H9 (cell line): Measurements from ENCODE around the gene SPTBN4. TPM values are rescaled to one million over a fixed set of nuclear protein-coding genes. Genes with fewer than 3 reads are reported as not detected.
A peak's percentile ranks its signal among the peaks of the same experiment; 100 is the strongest.
"Not testable (repeated sequence)": the region's sequence is repeated elsewhere in the genome, so short reads cannot be mapped to it uniquely, and the experiment has no call there.

Experiments
- DNase-seq: peaks from one replicate; pipeline ENCODE4 v3.0.0-alpha.2; 2017
- H2AFZ ChIP-seq: one replicate; pipeline ENCODE4 v1.6.1; 2013; ENCODE audit warnings: mild to moderate bottlenecking, low read length, control low read depth, moderate library complexity
- H2AK5ac ChIP-seq: 2 replicates; pipeline ENCODE4 v1.6.1; 2013; ENCODE audit warnings: low read length, control low read depth, mixed read lengths; ENCODE audit not compliant: insufficient read length
- H2BK120ac ChIP-seq: one replicate; pipeline ENCODE4 v1.6.1; 2013; ENCODE audit warnings: low read depth, mild to moderate bottlenecking, low read length, control low read depth, inconsistent platforms; ENCODE audit not compliant: poor library complexity, severe bottlenecking
- H2BK12ac ChIP-seq: 2 replicates; pipeline ENCODE4 v1.6.1; 2013; ENCODE audit warnings: low read length, control low read depth, mixed read lengths, low read depth; ENCODE audit not compliant: insufficient read length
- H2BK15ac ChIP-seq: 2 replicates; pipeline ENCODE4 v1.6.1; 2013; ENCODE audit warnings: low read depth, low read length, control low read depth
- H2BK20ac ChIP-seq: one replicate; pipeline ENCODE4 v1.6.1; 2013; ENCODE audit warnings: low read depth, mild to moderate bottlenecking, low read length, control low read depth, inconsistent platforms; ENCODE audit not compliant: poor library complexity, severe bottlenecking
- H2BK5ac ChIP-seq: 2 replicates; pipeline ENCODE4 v1.6.1; 2013; ENCODE audit warnings: low read length, control low read depth, mixed read lengths; ENCODE audit not compliant: insufficient read length
- H3K14ac ChIP-seq: 2 replicates; pipeline ENCODE4 v1.6.1; 2013; ENCODE audit warnings: low read length, control low read depth; ENCODE audit not compliant: insufficient read depth
- H3K18ac ChIP-seq: 2 replicates; pipeline ENCODE4 v1.6.1; 2013; ENCODE audit warnings: low read depth, mild to moderate bottlenecking, mixed read lengths, low read length, control low read depth; ENCODE audit not compliant: insufficient read length
- H3K23ac ChIP-seq: 2 replicates; pipeline ENCODE4 v1.6.1; 2013; ENCODE audit warnings: low read length, control low read depth, mixed read lengths, low read depth; ENCODE audit not compliant: insufficient read length
- H3K23me2 ChIP-seq: 2 replicates; pipeline ENCODE4 v1.6.1; 2013; ENCODE audit warnings: low read depth, mild to moderate bottlenecking, mixed read lengths, low read length, control low read depth; ENCODE audit not compliant: insufficient read length, poor library complexity, severe bottlenecking
- H3K27ac ChIP-seq: 2 replicates; pipeline ENCODE4 v1.5.1; 2013; ENCODE audit warnings: low read length, control low read depth, mixed read lengths, low read depth; ENCODE audit not compliant: insufficient read length
- H3K27me3 ChIP-seq: 2 replicates; pipeline ENCODE4 v1.6.1; 2013; ENCODE audit warnings: low read length, control low read depth, inconsistent platforms; ENCODE audit not compliant: insufficient read depth
- H3K4ac ChIP-seq: 2 replicates; pipeline ENCODE4 v1.6.1; 2013; ENCODE audit warnings: low read depth, mild to moderate bottlenecking, control low read depth, inconsistent platforms, low read length, moderate library complexity
- H3K4me1 ChIP-seq: 2 replicates; pipeline ENCODE4 v1.6.1; 2013; ENCODE audit warnings: low read length, control low read depth, inconsistent platforms; ENCODE audit not compliant: insufficient read depth
- H3K4me2 ChIP-seq: 2 replicates; pipeline ENCODE4 v1.6.1; 2013; ENCODE audit warnings: low read length, control low read depth, mixed read lengths; ENCODE audit not compliant: insufficient read length, insufficient read depth
- H3K56ac ChIP-seq: 2 replicates; pipeline ENCODE4 v1.6.1; 2013; ENCODE audit warnings: low read depth, mild to moderate bottlenecking, mixed read lengths, low read length, control low read depth; ENCODE audit not compliant: insufficient read length
- H3K79me1 ChIP-seq: 2 replicates; pipeline ENCODE4 v1.6.1; 2013; ENCODE audit warnings: low read depth, mild to moderate bottlenecking, moderate library complexity, low read length, control low read depth, inconsistent platforms; ENCODE audit not compliant: insufficient read depth, poor library complexity, severe bottlenecking
- H3K79me2 ChIP-seq: 2 replicates; pipeline ENCODE4 v1.6.1; 2013; ENCODE audit warnings: low read length, control low read depth, inconsistent platforms; ENCODE audit not compliant: insufficient read depth
- H3K9ac ChIP-seq: 2 replicates; pipeline ENCODE4 v1.6.1; 2013; ENCODE audit warnings: low read length, control low read depth, mixed read lengths; ENCODE audit not compliant: insufficient read length; ENCODE audit errors: extremely low read depth
- H3K9me3 ChIP-seq: one replicate; pipeline ENCODE4 v1.6.1; 2013; ENCODE audit warnings: low read depth, low read length, inconsistent platforms; ENCODE audit not compliant: control insufficient read depth
- H3T11ph ChIP-seq: one replicate; pipeline ENCODE4 v1.6.1; 2013; ENCODE audit warnings: mild to moderate bottlenecking, low read length, control low read depth, inconsistent platforms
- H4K20me1 ChIP-seq: one replicate; pipeline ENCODE4 v1.6.1; 2013; ENCODE audit not compliant: control insufficient read depth, insufficient read length, insufficient read depth
- H4K5ac ChIP-seq: 2 replicates; pipeline ENCODE4 v1.6.1; 2013; ENCODE audit warnings: low read depth, mild to moderate bottlenecking, mixed read lengths, low read length, control low read depth; ENCODE audit not compliant: insufficient read length
- H4K8ac ChIP-seq: replicated peaks from 2 replicates; pipeline ENCODE4 v1.6.1; 2013; ENCODE audit warnings: low read length, control low read depth, mixed read lengths, low read depth; ENCODE audit not compliant: insufficient read length
- H4K91ac ChIP-seq: 2 replicates; pipeline ENCODE4 v1.6.1; 2013; ENCODE audit warnings: low read depth, mild to moderate bottlenecking, moderate library complexity, mixed read lengths, low read length, control low read depth; ENCODE audit not compliant: insufficient read length
- H3K27ac Mint-ChIP-seq, 3 experiments: 2 replicates in 2 of 3; 3 replicates in 1 of 3; pipeline ENCODE4 v1.8.0; 2020 to 2021; ENCODE audit warnings: mixed read lengths in 3 of 3, mild to moderate bottlenecking in 1 of 3, moderate library complexity in 1 of 3
- H3K27me3 Mint-ChIP-seq: 2 replicates; pipeline ENCODE4 v1.8.0; 2021; ENCODE audit warnings: low read depth, mild to moderate bottlenecking, moderate library complexity, mixed read lengths
- H3K36me3 Mint-ChIP-seq, 3 experiments: 2 replicates in 2 of 3; 3 replicates in 1 of 3; pipeline ENCODE4 v1.8.0; 2020 to 2021; ENCODE audit warnings: low read depth in 3 of 3, mixed read lengths in 3 of 3; ENCODE audit not compliant: insufficient read depth in 1 of 3
- H3K4me1 Mint-ChIP-seq, 2 experiments: 2 replicates each; pipeline ENCODE4 v1.8.0; 2020; ENCODE audit warnings: mixed read lengths in 2 of 2
- H3K4me3 Mint-ChIP-seq, 2 experiments: 2 replicates in 1 of 2; 3 replicates in 1 of 2; pipeline ENCODE4 v1.8.0; 2020 to 2021; ENCODE audit warnings: mild to moderate bottlenecking in 2 of 2, mixed read lengths in 2 of 2, moderate library complexity in 1 of 2
- H3K9me3 Mint-ChIP-seq, 2 experiments: 2 replicates in 1 of 2; 3 replicates in 1 of 2; pipeline ENCODE4 v1.8.0; 2020; ENCODE audit warnings: mild to moderate bottlenecking in 2 of 2, mixed read lengths in 2 of 2, moderate library complexity in 1 of 2
- CTCF ChIP-seq: fragments of 200-600 bp; sonication (generic); conservative IDR thresholded peaks from 3 replicates; pipeline ENCODE4 v1.8.0; 2021; ENCODE audit warnings: antibody characterized with exemption, mild to moderate bottlenecking
- WGBS: extraction: QIAGEN DNeasy Blood & Tissue Kit; methylation state at CpG from one replicate; pipeline ENCODE4 v1.1.7; 2013; ENCODE audit warnings: missing lambda C conversion rate, low lambda C conversion rate, mixed read lengths; ENCODE audit not compliant: insufficient read length; ENCODE audit errors: extremely low coverage; 5-methylcytosine and 5-hydroxymethylcytosine counted together
- total RNA-seq: library from RNA; stranded (reverse); gene quantifications from 2 replicates; pipeline ENCODE4 v1.2.1, GENCODE V29; 2021

The SPTBN4 gene
- total RNA-seq, 1 experiment from 2014 or later, result 2.9 TPM

- H3K27ac Mint-ChIP-seq, result no peak overlapping the region
- no peak overlapping the region for H3K27ac ChIP-seq
- no peak overlapping the region for H3K56ac ChIP-seq
- no peak overlapping the region for H3K14ac ChIP-seq
- no peak overlapping the region for H4K5ac ChIP-seq
- H3T11ph ChIP-seq, result no peak overlapping the region
- H3K4me1 Mint-ChIP-seq, result peaks cover 2 to 3% of the 10 kb centered on the region in 2 experiments; a peak in 2 of 4 replicates
- no peak overlapping the region for H2BK15ac ChIP-seq
- no peak overlapping the region for H2BK5ac ChIP-seq
- H3K9me3 ChIP-seq, result no peaks in the 10 kb centered on the region
- H4K8ac ChIP-seq, result no peak overlapping the region
- no peak for DNase-seq
- H3K9me3 Mint-ChIP-seq, result peaks cover 13 to 15% of the 10 kb centered on the region in 2 experiments; a peak in 4 of 5 replicates
- peaks cover 75% of the 10 kb centered on the region for H3K27me3 Mint-ChIP-seq
- no peak overlapping the region for H3K9ac ChIP-seq
- H3K18ac ChIP-seq, result no peak overlapping the region
- peaks cover 21% of the 10 kb centered on the region for H3K27me3 ChIP-seq
- peaks cover 0 to 5% (median 0%) of the 10 kb centered on the region in 3 experiments; a peak in 1 of 7 replicates for H3K36me3 Mint-ChIP-seq
- no peak overlapping the region for H3K4ac ChIP-seq
- H3K4me3 Mint-ChIP-seq, result no peak overlapping the region
- no peak overlapping the region for H3K23ac ChIP-seq
- no peaks in the 10 kb centered on the region for H3K79me1 ChIP-seq
- H2BK12ac ChIP-seq, result no peak overlapping the region
- no peaks in the 10 kb centered on the region for H3K23me2 ChIP-seq
- TF ChIP-seq CTCF, result peak; percentile 24; the same call in 1 of the 3 replicates
- H3K4me2 ChIP-seq, result no peak overlapping the region
- H2BK20ac ChIP-seq, result no peak overlapping the region
- H3K79me2 ChIP-seq, result no peaks in the 10 kb centered on the region
- no CpG with 5 or more reads among the region's 8 CpGs for WGBS
- H2AK5ac ChIP-seq, result no peak overlapping the region
- no peak overlapping the region for H2BK120ac ChIP-seq
- H4K20me1 ChIP-seq, result no peaks in the 10 kb centered on the region
- H2AFZ ChIP-seq, result no peak overlapping the region
- H3K4me1 ChIP-seq, result no peaks in the 10 kb centered on the region
- H4K91ac ChIP-seq, result no peak overlapping the region
These were observed 54.5 kb downstream of the SPTBN4 start for GRCh38 chr19:40521276-40521675.

- not testable (repeated sequence) for H4K20me1 ChIP-seq, H3K4me1 ChIP-seq, H3K4me2 ChIP-seq, H2BK5ac ChIP-seq, H2BK120ac ChIP-seq, H3K9ac ChIP-seq, H3K4me3 Mint-ChIP-seq, H4K5ac ChIP-seq, H4K91ac ChIP-seq, H3K4ac ChIP-seq, H3K27ac Mint-ChIP-seq, H3K36me3 Mint-ChIP-seq, H3K18ac ChIP-seq, H4K8ac ChIP-seq, H3K9me3 ChIP-seq, H3K23me2 ChIP-seq, H2BK15ac ChIP-seq, H3K27ac ChIP-seq, H2AK5ac ChIP-seq, H2AFZ ChIP-seq, H2BK20ac ChIP-seq, H3K4me1 Mint-ChIP-seq, H3T11ph ChIP-seq, H3K79me2 ChIP-seq, H3K56ac ChIP-seq, H3K79me1 ChIP-seq, DNase-seq, H2BK12ac ChIP-seq, H3K14ac ChIP-seq, H3K23ac ChIP-seq
- Mint-ChIP-seq H3K27me3 (peaks cover 74% of the 10 kb centered on the region), H3K9me3 (peaks cover 13 to 15% of the 10 kb centered on the region in 2 experiments; a peak in 4 of 5 replicates)
- peaks cover 21% of the 10 kb centered on the region for H3K27me3 ChIP-seq
- WGBS, result no CpG with 5 or more reads among the region's 6 CpGs
These were observed 55.1 kb downstream of the SPTBN4 start for GRCh38 chr19:40521900-40522299.
